H1 (cell line): ENCODE results near the gene PTH1R.

Source experiments
- ASH2L ChIP-seq: fragments of 200-600, 300-600 bp; sonication (generic); IDR thresholded peaks from one replicate; pipeline ENCODE4 v1.7.1; 2017; ENCODE audit warnings: low read length
- ATF3 ChIP-seq: IDR thresholded peaks from 2 replicates; pipeline ENCODE4 v1.6.1; 2011; ENCODE audit warnings: low read depth, mild to moderate bottlenecking, low read length; ENCODE audit not compliant: insufficient read depth
- CTCF ChIP-seq, 3 experiments: IDR thresholded peaks; 1 replicate in 2 of 3; 2 replicates in 1 of 3; pipeline versions ENCODE4 v1.5.1 to v1.6.1; 2011; ENCODE audit warnings: low read length in 3 of 3, mild to moderate bottlenecking in 3 of 3, inconsistent platforms in 2 of 3, low read depth in 1 of 3, moderate library complexity in 1 of 3; ENCODE audit not compliant: insufficient read depth in 1 of 3; ENCODE audit errors: control extremely low read depth in 1 of 3
- EZH2 ChIP-seq: fragments of 200-600 bp; sonication (generic); IDR thresholded peaks from 2 replicates; pipeline ENCODE4 v1.7.1; 2012; ENCODE audit warnings: low read depth, mild to moderate bottlenecking, moderate library complexity, low read length, inconsistent platforms; ENCODE audit not compliant: severe bottlenecking
- FOSL1 ChIP-seq: IDR thresholded peaks from 2 replicates; pipeline ENCODE4 v1.6.1; 2011; ENCODE audit warnings: mild to moderate bottlenecking, low read depth, low read length, moderate library complexity; ENCODE audit not compliant: insufficient read depth
- GABPA ChIP-seq: IDR thresholded peaks from 2 replicates; pipeline ENCODE4 v1.6.1; 2011; ENCODE audit warnings: mild to moderate bottlenecking, low read length, moderate library complexity, borderline replicate concordance; ENCODE audit not compliant: insufficient read depth
- MAFK ChIP-seq: IDR thresholded peaks from 2 replicates; pipeline ENCODE4 v1.6.1; 2012; ENCODE audit warnings: low read depth, mild to moderate bottlenecking, improper control_type of control experiment, low read length
- POLR2A ChIP-seq, 2 experiments: IDR thresholded peaks; 1 replicate in 1 of 2; 2 replicates in 1 of 2; pipeline ENCODE4 v1.6.1; 2011; ENCODE audit warnings: low read depth in 2 of 2, low read length in 2 of 2, mild to moderate bottlenecking in 2 of 2; ENCODE audit errors: control extremely low read depth in 1 of 2
- POLR2AphosphoS5 ChIP-seq: IDR thresholded peaks from 2 replicates; pipeline ENCODE4 v1.6.1; 2011; ENCODE audit warnings: low read depth, low read length
- RFX5 ChIP-seq: IDR thresholded peaks from 2 replicates; pipeline ENCODE4 v1.6.1; 2011; ENCODE audit warnings: low read depth, low read length, improper control_type of control experiment, borderline replicate concordance
- RNF2 ChIP-seq: fragments of 200-900, 300-1000 bp; sonication (generic); IDR thresholded peaks from 2 replicates; pipeline ENCODE4 v1.7.1; 2016; ENCODE audit warnings: borderline replicate concordance, low read depth, mild to moderate bottlenecking, antibody characterized with exemption, low read length; ENCODE audit not compliant: poor library complexity, severe bottlenecking; ENCODE audit errors: missing control alignments
- SP2 ChIP-seq: IDR thresholded peaks from 2 replicates; pipeline ENCODE4 v1.6.1; 2012; ENCODE audit warnings: mild to moderate bottlenecking, low read length, inconsistent platforms
- TCF12 ChIP-seq: IDR thresholded peaks from 2 replicates; pipeline ENCODE4 v1.6.1; 2011; ENCODE audit warnings: low read depth, mild to moderate bottlenecking, low read length
- TF ChIP-seq, protein P1 (sequence below): IDR thresholded peaks from 2 replicates; pipeline ENCODE4 v1.6.1; 2012; ENCODE audit warnings: inconsistent platforms

DNA sequence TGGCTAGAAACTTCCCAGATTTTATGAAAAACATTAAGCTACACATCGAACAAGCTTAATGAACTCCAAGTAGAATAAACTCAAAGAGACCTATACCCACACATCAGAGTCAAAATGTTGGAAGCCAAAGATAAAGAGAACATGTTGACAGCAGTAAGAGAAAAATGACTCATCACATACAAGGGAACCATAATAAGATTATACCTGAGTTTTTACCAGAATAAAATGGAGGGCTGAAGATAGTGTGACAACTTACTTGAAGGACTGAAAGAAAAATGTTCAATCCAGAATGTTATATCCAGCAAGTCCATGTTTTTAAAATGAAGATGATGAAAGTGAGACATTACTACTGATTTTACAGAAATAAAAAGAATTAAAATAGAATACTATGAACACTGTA lies 37.0 kb upstream of the PTH1R start:
- no peak for TF ChIP-seq FOSL1
- TF ChIP-seq CTCF (IDR thresholded peaks at IDR 0.05; ENCODE audit: control extremely low read depth in 1 of 3, insufficient read depth in 1 of 3, low read depth in 1 of 3, low read length in 3 of 3), result no peak
- TF ChIP-seq RFX5, result no peak
- no peak for TF ChIP-seq SP2
- no peak for TF ChIP-seq EZH2
- no peak for TF ChIP-seq POLR2AphosphoS5
- no peak for TF ChIP-seq ATF3
- TF ChIP-seq RNF2, result no peak
- no peak for TF ChIP-seq POLR2A (IDR thresholded peaks at IDR 0.05; ENCODE audit: control extremely low read depth in 1 of 2, low read depth in 2 of 2, low read length in 2 of 2)
- TF ChIP-seq, protein P1, sequence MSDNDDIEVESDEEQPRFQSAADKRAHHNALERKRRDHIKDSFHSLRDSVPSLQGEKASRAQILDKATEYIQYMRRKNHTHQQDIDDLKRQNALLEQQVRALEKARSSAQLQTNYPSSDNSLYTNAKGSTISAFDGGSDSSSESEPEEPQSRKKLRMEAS, result no peak
- no peak for TF ChIP-seq MAFK
- TF ChIP-seq GABPA, result no peak
- TF ChIP-seq ASH2L, result no peak
- no peak for TF ChIP-seq TCF12
